Adrenal gland (tissue), 12 donors: ENCODE data around the gene APOL2. TPM values are rescaled to one million over a fixed set of nuclear protein-coding genes. Genes with fewer than 3 reads are reported as not detected.

Source experiments
- DNase-seq, 7 donors: peaks; one replicate each; pipeline ENCODE4 v3.0.0-alpha.2; 2019 to 2020
- H3K27ac ChIP-seq, 5 donors: fragments of 200-600 bp; sonication (generic) in 4 of 5; 1 replicate in 3 of 5; 2 replicates in 2 of 5; pipeline versions ENCODE4 v1.5.1 to v1.8.0; 2016 to 2020; ENCODE audit warnings: mild to moderate bottlenecking in 1 of 5
- H3K27me3 ChIP-seq: fragments of 200-600 bp; 2 replicates; pipeline ENCODE4 v1.8.0; 2021
- H3K36me3 ChIP-seq, 2 donors: fragments of 200-600 bp; replicated peaks in 1 of 2; 1 replicate in 1 of 2; 2 replicates in 1 of 2; pipeline versions ENCODE4 v1.5.1 to v1.8.0; 2018 to 2022
- H3K4me1 ChIP-seq, 2 donors: fragments of 200-600 bp; replicated peaks in 1 of 2; 1 replicate in 1 of 2; 2 replicates in 1 of 2; pipeline versions ENCODE4 v1.5.1 to v1.8.0; 2018 to 2021
- H3K4me3 ChIP-seq, 4 donors: fragments of 200-600 bp; sonication (generic) in 3 of 4; one replicate each; pipeline ENCODE4 v1.5.1; 2016 to 2018
- H3K9me3 ChIP-seq, 3 donors: fragments of 200-600 bp; sonication (generic) in 1 of 3; replicated peaks in 1 of 3; 1 replicate in 2 of 3; 2 replicates in 1 of 3; pipeline versions ENCODE4 v1.5.1 to v1.8.0; 2016 to 2021
- POLR2A ChIP-seq, 2 donors: fragments of 450-650 bp; IDR thresholded peaks; one replicate each; pipeline ENCODE4 v1.6.1; 2017; ENCODE audit warnings: antibody characterized with exemption in 2 of 2, mild to moderate bottlenecking in 2 of 2, moderate library complexity in 1 of 2
- WGBS, 4 donors: extraction: QIAGEN DNeasy Blood & Tissue Kit in 2 of 4; methylation state at CpG; one replicate each; pipeline versions ENCODE4 v1.1.5 to v1.1.7; 2013 to 2017; 5-methylcytosine and 5-hydroxymethylcytosine counted together
- intact Hi-C, 2 donors: fragments of 100-400 bp; cut with DNase I; formaldehyde crosslinking; loops; one replicate each; pipeline versions ENCODE4 v1.14.1 to v1.15.0; 2022 to 2023
- polyA plus RNA-seq, 3 donors: library from polyadenylated mRNA; stranded (reverse); fragments of 200-250 nt in 2 of 3; fragments of 350-450 nt in 1 of 3; fragmentation: Illumina TruSeq in 1 of 3; extraction: RNeasy Lipid Tissue Mini Kit (QIAGEN cat#74804) in 1 of 3; gene quantifications; one replicate each; pipeline ENCODE4 v1.2.3, GENCODE V29; 2013 to 2014
- total RNA-seq, 9 donors: library from RNA; depleted of rRNA in 4 of 9; stranded (reverse); fragments of >200 nt in 4 of 9; fragments of 120-200 nt in 1 of 9; fragmentation: NEBNext Ultra II Directional in 1 of 9; extraction: Animal tissue kit (Norgen Biotek cat#: 25700) in 1 of 9; gene quantifications; one replicate each; pipeline versions ENCODE4 v1.1.0 to v1.2.4, GENCODE V29; 2013 to 2023
- TF ChIP-seq, protein P1 (sequence below), 6 experiments: fragments of 450-650 bp in 4 of 6; fragments of 200-600 bp in 2 of 6; sonication (generic) in 1 of 6; IDR thresholded peaks; 1 replicate in 5 of 6; 2 replicates in 1 of 6; pipeline versions ENCODE4 v1.5.1 to v1.8.0; 2016 to 2021; ENCODE audit warnings: antibody characterized with exemption in 6 of 6, mild to moderate bottlenecking in 2 of 6, moderate library complexity in 1 of 6
- donor health status: healthy with polysubstance abuse.
- donor health status: Bipolar disorder and iron deficiency.
- donor health status: DM: yes; HTN: yes; CAD: no.
- donor health status: DM: no; HTN: no; CAD: no.
- donor health status: DM: no; HTN: no; CAD: no.
- donor health status: DM: yes; HTN: yes; CAD: no.

Gene APOL2
- total and polyA plus RNA-seq, 12 donors, result 16.1 to 73.8 (median 40.0) TPM

DNA sequence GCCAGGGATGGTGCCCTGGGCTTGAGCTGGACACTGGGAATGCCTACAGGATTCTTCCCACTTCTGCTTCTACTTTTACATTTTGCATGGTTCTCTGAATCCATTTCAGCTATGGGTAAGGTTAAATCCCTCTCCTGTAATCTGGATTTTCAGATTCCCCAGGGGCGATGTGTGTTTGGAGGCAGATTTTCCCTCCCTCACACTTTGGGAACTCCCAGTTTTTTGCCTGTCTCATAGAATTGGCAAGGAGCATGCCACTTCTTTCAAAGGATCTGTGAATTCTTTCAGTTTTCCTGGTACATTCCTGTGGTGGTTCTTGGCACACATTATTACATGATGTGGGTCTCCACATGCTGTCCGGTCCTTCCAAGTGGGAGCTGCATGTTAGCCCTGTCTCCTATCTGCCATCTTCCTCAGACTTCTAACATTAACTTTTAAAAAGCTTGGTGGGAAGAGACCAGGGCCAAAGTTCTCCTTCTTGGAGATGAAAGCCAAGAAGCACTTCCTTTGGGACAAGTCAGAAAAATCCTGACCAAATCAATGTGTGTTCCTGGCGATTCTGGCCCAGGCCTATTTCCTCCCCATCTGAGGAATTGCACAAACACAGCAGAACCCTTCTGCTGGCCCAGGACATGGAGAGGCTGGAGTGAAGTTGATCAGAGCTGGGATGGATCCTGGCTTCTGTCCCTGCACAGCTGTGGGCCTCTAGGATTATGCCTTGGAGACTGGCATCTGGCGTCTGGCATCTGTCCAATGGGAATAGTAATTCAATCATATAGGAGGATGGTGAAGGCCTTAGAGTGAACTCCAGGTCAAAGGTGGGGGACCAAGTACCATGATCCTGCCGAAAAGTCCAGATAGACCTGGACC is 5.4 kb upstream of the APOL2 start:
- WGBS, 4 donors, result 66 to 80% (median 77%) methylated on average over 5 of the region's 5 CpGs
- Histone ChIP-seq H3K36me3 (no peaks in the 10 kb centered on the region), H3K27ac (peak overlapping the region in 2 of 5 donors; percentile 52 to 60), H3K9me3 (no peaks in the 10 kb centered on the region), H3K4me1 (peaks cover 0 to 2% of the 10 kb centered on the region in 2 donors), H3K4me3 (no peak overlapping the region), H3K27me3 (no peaks in the 10 kb centered on the region)
- intact Hi-C loops, result no loop called here
- TF ChIP-seq, protein P1, sequence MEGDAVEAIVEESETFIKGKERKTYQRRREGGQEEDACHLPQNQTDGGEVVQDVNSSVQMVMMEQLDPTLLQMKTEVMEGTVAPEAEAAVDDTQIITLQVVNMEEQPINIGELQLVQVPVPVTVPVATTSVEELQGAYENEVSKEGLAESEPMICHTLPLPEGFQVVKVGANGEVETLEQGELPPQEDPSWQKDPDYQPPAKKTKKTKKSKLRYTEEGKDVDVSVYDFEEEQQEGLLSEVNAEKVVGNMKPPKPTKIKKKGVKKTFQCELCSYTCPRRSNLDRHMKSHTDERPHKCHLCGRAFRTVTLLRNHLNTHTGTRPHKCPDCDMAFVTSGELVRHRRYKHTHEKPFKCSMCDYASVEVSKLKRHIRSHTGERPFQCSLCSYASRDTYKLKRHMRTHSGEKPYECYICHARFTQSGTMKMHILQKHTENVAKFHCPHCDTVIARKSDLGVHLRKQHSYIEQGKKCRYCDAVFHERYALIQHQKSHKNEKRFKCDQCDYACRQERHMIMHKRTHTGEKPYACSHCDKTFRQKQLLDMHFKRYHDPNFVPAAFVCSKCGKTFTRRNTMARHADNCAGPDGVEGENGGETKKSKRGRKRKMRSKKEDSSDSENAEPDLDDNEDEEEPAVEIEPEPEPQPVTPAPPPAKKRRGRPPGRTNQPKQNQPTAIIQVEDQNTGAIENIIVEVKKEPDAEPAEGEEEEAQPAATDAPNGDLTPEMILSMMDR (IDR thresholded peaks at IDR 0.05), result no peak
- no peak for TF ChIP-seq POLR2A (IDR thresholded peaks at IDR 0.05)
- DNase-seq, result peak in 1 of 7 donors; percentile 51

DNA sequence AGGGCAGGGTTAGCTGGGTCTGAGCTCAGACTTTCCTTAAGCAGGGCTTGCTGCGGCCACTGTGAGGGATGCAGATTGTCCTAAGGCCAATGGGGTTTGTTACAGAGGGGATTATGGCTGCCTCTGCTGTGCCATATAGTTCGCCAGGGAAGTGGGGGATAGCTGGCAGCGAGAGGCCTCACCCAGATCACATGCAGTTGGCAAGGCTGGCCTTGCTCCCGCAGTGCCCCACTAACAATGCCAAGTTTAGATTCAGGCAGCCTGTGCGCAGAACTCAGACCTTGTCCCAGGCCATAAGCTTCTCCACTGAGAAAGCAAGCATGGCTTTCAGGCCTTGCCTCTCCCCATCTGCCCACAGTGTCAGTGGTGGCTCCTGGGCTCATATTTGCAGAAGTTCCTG is 4.7 kb upstream of the APOL2 start:
- TF ChIP-seq, protein P1 (IDR thresholded peaks at IDR 0.05), result no peak
- no peak for TF ChIP-seq POLR2A (IDR thresholded peaks at IDR 0.05)
- Histone ChIP-seq H3K9me3 (no peaks in the 10 kb centered on the region), H3K4me3 (no peak overlapping the region), H3K36me3 (no peaks in the 10 kb centered on the region), H3K4me1 (peaks cover 0 to 5% of the 10 kb centered on the region in 2 donors), H3K27me3 (no peaks in the 10 kb centered on the region), H3K27ac (peak overlapping the region in 2 of 5 donors; percentile 29 to 52)
- intact Hi-C loops, result no loop called here
- peak in 2 of 7 donors; percentile 12 to 40 for DNase-seq
- WGBS, 4 donors, result 86 to 100% (median 91%) methylated on average over 2 to 5 of the region's 5 CpGs

DNA sequence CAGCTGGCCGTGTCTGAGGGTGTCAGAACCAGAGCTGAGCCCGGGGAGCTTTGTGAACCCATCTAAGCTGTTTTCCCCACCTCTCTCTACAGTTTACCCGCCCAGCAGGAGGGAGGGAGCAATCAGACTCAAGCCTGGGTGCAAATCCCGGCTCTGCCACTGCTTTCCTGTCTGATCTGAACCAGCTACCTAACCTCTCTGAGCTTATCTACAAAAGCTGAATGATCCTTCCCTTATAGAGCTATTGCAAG is 252 bp downstream of the APOL2 start:
- Histone ChIP-seq H3K4me3 (peak overlapping the region; percentile 14 to 80 (median 43)), H3K27me3 (no peaks in the 10 kb centered on the region), H3K36me3 (no peaks in the 10 kb centered on the region), H3K4me1 (peaks cover 19 to 36% of the 10 kb centered on the region in 2 donors), H3K9me3 (no peaks in the 10 kb centered on the region), H3K27ac (peak overlapping the region; percentile 78 to 95 (median 85))
- TF ChIP-seq, protein P1 (IDR thresholded peaks at IDR 0.05), result no peak
- TF ChIP-seq POLR2A (IDR thresholded peaks at IDR 0.05), result no peak
- intact Hi-C loops, result no loop called here
- DNase-seq, result peak in 1 of 7 donors; percentile 61
- WGBS, 4 donors, result 0% methylated on average over 3 to 4 of the region's 4 CpGs

DNA sequence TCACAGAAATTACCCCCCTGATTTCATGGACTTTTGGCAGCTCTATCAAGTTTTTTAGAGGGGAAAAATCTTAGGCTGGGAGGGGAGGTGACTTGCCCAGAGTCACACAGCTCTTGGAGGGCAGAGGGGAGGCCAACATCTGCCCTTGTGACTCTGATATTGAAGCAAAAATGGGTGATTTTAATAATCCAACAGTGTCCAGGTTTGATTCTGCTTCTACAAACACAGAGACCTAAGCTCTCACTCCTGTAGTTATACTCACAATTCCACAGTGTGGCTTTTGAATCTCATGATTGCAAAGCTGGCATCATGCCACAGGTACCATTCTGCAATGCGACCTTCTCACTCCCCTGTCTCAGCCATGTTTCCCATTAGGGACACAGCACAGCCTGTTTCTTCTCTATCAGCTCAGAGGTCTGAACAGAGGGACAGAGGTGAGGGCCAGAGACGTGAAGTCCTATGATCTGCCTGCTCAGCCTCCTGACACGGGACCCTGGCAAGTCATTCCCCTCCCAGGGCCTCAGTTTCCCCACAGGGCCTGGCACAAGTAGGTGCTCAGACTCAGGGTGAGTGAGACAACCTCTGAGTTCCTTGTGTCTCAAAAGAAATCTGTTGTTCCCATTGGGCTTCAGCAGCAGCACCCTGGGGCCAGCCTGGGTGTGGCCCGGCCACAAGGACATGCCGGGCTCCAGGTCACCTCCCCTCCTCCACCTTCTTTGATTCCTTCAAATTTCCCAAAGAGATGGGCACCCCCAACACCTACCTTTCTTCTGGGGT is 766 bp downstream of the APOL2 start:
- peak in 6 of 7 donors; percentile 37 to 73 (median 54) for DNase-seq
- peaks cover 19 to 36% of the 10 kb centered on the region in 2 donors for H3K4me1 ChIP-seq
- WGBS, 4 donors, result 0 to 3% (median 1%) methylated on average over 3 to 5 of the region's 5 CpGs
- peak overlapping the region; percentile 78 to 95 (median 85) for H3K27ac ChIP-seq
- peaks cover 0 to 1% of the 10 kb centered on the region in 2 donors for H3K36me3 ChIP-seq
- H3K27me3 ChIP-seq, result no peaks in the 10 kb centered on the region
- peak overlapping the region; percentile 14 to 80 (median 43) for H3K4me3 ChIP-seq
- no peak for TF ChIP-seq POLR2A (IDR thresholded peaks at IDR 0.05)
- TF ChIP-seq, protein P1 (IDR thresholded peaks at IDR 0.05), result no peak
- intact Hi-C loops, result no loop called here
- no peaks in the 10 kb centered on the region for H3K9me3 ChIP-seq
